AG08396 (cell line): ENCODE measurements around the gene RAD50.

Experiments used
- DNase-seq: peaks from one replicate; pipeline ENCODE4 v3.0.0; 2012; ENCODE audit warnings: low spot score, mixed read lengths

The RAD50 gene

DNA sequence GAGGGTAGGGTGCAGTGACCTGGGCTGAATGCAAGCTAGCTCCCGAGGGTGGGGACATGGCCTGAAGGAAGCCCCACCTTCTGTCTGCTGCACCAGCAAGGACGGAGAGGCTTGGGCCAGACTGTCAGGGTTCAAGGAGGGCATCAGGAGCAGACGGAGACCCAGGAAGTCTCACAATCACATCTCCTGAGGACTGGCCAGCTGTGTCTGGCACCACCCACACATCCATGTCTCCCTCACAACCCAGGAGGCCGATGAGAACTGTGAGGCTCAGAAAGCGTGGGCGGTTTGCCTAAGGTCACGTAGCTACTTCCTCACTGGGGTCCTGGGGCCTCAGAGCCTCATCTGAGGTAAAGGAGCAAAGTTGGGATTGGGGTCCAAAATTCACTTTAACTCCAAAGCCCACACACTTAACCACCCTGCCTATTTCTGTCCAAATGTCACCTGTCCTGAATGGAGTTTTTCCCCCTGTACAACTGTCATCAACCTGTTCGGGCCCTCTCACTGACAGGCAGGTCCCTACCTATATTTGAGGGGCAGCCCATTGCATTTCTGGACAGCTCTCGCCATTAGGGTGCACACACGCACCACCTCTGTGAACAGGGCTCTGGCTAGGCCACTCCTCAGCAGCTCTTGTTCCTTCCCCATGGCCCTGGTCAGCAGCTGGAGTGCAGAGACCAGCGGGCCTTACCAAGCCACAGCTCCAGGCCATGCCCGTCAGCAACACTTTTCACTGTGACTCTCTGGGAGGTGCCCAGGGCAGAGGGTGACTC lies 104.6 kb downstream of the RAD50 start:
- no peak for DNase-seq

DNA sequence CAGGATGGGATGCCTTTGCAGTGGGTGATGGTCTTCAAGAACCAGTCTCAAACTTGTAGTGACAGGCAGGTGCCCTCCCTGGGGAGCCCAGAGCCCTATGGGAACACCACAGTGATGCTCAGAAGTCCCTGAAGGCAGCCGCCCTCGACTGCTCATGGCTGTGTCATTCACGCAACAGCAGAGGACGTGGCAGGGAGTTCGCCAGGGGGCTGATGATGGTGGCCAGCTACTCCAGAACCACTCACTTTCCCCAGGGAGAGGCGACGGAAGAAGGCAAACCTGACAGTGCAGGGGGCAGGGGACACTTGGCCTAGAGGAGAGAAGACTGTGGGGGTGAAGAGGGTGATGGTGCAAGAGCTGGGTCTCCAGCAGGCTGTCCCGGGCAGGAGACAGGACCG lies 105.2 kb downstream of the RAD50 start:
- no peak for DNase-seq

DNA sequence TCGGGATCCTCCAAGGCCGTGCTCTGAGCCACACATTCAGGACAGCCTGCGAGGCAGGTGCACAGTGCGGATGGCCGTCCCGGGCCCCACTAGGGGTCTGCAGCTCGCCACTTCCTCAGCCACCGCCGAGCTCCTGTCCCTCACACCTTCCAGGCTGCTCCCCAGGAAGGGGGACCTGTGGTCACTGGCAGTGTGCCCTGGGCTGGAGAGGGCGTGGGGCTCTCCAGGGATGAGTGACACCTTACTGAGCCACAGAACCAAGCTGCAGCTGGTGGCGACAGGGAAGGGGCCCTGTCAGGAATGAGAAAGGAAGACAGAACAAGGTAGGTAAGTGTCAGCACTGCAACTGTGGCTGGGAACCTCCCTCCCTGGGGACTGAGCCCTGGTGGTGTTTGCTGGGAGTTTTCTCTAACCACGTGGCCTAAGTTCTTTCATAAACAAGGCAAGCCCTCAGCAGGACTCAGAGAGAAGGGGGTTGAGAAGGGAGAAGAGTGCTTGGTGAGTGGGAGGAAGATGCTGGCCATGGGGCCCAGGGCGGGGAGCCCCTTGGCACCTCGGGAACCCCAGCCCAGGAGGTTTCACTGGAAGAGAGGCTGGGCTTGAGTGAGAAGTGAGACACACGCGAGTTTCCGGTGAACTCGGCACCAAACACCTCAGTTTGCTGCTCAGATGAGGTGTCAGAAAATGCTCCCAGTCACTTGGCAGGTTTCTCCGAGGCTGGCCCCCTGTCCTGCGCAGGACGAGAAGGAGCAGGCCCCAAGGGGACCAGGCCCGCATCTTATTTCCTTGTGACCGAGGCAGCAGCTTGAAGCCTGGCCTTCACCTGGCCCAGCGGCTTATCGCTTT lies 106.4 kb downstream of the RAD50 start:
- DNase-seq, result peak; percentile 59

DNA sequence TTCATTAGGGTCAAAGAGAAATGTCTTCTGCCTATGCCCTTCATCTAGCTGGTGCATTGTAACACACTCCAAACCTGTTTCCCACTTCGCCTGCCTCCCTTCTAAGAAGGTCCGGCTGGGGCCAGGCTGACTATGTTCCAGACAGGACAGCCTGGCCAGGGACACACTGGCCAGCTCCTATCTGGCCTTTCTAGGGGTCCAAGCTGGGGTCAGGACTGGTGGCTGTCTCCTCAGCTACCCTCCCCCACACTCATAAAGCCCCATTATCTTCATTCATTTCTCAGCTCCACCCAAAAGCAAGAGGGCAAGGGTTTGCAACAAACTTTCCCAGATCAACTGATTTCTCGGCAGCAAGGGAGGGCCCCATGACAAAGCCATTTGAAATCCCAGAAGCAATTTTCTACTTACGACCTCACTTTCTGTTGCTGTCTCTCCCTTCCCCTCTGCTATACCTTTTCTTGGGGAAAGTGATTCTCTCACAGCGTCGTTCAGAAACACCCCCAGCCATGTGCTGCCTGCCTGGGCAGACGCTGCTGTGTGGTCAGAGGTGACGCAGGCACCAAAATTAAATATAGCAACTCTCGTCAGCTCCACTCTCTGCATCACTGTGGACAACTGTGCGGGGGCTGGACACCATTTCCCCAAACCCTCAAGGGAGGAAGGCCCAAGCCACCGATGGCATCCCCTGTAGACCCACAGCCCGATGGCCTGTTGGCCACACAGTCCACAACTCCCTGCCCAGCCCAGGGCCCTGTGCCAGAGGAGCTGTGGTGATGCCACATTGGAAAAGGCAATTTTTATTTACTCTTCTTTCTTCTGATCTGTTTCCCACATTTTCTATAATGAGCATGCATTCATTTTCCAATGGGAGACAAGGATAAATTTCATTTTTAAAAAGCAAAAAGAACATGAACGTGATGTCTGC lies 107.3 kb downstream of the RAD50 start:
- DNase-seq, result no peak

DNA sequence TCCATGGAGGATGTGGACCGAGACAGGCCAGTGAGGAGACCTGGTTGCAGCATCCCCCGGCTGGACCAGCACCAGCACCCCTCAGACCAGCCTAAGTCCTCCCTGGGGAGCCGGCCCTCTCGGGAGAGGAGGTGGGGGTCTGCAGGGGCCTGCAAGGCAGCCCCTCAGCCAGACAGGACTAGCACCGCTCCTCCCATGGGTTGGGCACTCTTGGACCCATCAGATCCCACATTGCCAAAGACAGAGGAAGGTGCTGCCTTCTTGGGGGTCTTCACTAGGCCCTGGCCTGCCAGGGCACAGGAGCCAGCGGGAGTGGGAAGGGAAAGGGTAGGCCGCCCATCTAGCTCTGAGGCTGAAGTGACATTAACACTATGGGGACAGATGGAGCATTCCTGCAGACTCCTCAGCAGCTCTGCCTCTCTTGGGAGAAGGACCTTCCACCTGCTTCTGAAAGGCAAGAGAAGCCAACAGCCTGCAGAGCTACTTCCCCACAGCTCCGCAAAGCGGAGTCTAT lies 108.0 kb downstream of the RAD50 start:
- no peak for DNase-seq

DNA sequence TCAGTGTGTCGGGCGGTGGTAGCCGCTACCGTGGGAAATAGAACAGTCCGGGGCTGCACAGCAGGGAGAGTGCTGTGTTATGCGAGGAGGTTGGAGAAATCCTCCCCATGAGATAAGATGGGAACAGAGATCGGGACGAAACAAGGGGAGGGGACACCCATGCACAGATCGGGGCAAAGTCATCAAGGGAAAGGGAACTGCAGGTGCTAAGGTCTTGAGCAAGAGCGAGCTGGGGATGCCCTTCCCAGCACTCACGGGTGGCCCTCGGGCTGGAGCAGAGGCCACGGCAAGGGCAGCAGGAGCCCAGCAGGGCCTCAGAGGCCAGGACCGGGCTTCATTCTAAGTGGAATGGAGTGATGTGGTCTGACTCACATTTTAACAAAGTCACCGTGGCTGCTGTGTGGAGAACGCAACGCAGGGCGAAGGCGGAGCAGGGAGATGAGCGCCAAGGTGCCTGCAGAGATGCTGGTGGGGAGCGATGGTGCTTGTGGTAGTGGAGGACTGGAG lies 108.8 kb downstream of the RAD50 start:
- DNase-seq, result no peak

DNA sequence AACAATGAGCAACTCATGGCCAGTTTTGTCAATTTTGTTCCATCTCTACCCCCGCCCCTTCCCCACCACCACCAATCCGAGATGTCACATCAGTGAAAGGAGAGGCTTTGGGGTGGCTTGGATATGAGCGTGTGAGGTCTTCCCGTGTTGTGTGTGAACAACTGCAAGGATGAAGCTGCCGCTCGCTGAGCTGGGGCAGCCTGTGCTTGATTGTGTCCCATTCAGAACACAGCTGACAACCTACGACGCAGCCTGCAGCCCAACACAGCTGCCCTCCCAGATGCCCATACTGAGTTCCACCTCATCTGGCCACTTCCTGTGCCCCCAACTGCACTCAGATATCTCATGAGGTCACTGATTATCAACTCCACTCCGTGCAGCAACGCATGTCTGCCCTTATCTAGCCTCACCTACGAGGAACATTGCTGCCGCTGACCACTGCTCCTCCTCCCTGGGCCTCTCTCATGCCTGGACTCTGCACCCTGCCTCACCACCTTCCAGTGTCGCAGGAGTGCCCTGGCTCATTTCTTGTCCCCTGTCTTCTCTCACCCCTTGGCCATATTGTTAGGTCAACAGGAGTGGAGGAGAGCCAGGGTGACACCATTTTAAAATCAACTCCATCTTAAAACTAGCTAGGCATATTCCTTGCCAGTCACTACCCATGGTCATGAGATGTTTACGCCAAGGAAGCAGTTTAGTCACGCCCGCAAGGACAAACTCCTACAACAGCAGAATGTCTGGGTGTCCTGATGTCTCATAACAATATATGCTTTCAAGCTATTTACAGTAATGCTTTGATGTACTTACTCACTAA lies 109.7 kb downstream of the RAD50 start:
- DNase-seq, result no peak

DNA sequence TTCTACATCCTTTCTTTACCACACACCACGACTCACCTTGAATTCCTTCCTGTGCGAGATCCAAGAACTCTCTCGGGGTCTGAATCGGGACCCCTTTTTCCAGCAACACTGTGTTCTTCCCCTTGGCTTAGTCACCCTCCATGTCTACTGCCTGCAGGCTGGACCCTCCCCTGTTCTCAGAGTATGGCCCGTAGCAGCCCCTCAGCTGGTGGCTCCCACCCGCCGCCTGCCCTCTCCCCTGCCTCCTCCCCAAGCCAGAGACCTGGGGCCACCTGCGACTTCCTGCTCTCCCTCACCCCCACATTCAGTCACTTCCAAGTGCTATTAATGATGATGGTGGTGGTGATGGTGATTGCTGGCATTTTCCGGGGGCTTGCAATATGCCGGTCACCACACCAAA lies 110.5 kb downstream of the RAD50 start:
- DNase-seq, result no peak

DNA sequence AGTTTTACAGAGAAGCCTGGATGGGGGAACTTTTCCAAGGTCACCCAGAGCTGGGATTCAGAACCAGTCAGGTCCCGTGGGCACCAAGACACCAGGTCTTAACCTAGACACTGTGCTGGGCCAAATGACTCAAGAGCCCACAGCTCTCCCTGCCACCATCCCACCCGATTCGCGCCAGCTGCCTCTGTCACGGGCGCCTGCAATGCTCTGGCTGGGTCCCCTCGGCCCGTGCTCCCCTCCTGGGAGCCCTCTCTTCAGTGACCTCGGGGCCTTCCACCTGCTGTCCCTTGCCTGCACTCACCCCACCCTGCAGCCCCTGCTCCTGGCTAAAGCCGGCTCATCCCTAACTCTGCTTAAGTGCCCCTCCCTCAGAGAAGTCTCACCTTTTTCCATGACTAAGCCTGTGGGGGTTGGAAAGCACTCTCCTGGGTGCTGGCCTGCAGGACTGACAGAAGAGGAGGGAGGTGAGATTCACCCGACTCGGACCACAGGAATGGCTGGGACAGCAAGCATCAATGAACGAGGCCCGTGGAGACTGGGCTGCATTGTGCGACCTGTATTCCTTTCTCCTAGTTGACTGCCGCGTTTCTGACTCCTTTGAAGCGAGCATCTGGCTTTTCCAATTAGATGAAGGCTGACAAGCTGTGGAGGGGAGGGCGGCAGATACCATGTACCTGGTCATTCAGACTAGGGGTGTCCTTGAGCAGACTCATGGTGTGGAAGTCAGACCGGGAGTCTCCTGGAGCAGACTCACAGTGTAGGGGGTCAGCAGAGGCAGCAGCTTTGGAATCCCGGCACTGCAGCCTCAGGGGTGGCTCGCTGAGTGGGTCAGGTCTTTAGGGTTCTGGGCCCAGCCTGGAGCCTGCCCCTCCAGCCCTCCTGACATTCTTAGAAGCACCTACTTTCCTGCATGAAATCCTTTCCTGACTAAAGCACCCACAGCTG lies 111.3 kb downstream of the RAD50 start:
- DNase-seq, result no peak

DNA sequence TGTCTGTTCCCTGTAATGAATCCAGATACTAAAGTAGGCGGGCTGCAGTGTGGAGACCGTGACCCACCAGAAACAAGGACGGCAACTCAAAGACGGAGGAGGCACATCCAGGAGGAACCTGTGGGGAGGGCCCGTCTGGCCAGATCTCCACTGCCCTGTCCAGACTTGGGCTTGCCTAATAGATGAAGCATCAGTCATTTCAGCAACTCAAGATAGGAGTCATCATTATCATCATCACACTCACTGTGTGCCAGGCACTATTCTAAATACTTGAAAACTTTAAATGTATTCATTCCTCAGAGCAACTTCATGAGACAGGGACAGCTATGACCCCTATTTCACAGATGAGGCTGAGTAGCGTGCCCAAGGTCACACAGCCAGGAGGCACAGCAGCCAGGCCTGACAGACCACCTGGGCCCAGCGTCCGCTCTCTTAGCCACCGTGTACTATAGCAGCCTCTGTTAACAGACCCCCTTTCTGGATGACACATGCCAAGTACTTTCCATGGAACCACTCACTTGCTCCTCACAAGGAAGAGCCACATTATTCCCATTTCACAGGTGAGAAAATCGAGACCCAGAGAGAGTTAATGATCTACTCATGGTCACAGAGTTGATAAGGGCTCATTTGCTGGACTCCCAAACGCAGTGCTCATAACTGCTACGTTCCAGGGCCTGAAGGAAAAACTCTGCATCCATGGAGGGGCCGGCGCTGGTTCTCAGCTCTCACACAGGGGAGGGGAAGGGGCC lies 112.1 kb downstream of the RAD50 start:
- DNase-seq, result no peak

DNA sequence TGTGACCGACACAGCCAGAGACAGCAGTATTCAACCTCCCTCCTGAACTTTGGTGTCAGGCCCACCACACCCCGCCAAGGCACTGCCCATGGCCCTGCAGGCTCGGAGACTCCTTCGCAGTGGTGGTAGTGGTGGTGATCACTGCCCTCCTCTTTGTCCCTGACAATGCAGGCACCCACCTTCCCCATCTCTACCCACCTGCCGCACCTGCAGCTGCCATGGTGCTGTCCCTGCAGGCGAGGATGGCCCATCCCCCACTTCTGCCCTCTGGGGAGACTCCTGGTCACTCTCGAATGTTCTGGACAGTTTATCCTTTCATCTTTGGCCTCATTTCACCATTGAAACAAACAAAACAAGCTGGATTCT lies 112.7 kb downstream of the RAD50 start:
- DNase-seq, result no peak

DNA sequence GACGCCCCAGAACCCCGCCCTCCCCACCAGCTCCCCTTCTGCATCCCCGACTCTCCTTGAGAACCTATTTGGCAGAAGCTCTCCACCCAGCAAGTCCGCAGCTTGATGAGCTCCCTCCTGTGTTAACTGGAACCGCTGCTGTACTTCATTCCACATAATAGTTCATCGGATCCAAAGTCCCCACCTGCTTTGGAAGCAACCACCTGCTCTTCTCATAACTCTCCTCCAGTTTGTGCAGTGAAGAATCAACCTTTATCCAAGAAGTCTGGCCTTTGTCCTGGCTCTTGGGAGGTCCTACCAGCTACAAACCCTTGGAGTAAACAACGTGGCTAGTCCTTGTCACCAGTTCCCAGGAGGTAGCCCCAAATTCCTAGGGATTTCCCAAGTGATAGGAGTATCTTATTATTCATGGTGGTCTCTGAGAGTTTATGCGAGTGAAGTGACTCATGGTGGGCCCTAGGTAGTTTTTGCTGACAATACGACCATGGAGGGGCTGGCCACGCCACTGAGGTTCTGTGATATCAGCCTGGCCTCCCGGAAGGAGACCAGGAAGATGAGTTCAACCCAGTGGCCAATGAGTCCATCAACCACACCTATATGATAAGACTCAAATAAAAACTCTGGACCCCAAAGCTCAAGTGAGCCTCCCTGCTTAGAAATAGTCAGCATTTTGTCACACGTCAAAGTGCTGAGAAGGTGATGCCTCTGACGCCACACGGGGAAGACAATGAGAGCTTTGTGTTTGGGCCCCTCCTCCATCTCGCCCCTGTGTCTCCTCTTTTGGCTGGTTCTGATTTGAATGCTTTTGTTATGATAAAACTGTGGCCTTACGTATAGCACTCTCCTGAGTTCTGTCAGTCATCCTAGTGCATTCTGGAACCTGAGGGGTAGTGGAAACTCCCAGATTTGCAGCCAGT lies 113.4 kb downstream of the RAD50 start:
- no peak for DNase-seq

DNA sequence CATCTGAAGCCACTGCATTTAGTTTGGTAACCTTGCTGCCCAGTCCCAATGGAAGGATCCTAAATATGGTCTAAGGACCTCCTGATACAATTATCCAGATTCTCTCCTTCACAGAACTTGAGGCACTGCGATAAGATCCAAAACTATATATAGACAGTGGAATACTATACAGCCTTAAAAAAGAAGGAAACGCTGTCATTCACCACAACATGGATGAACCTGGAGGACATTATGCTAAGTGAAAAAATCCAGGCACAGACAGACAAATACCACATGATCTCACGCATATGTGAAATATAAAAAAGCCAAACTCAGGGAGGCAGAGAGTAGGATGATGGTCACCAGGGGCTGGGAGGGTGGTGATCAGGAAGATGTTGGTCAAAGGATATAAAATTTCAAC lies 114.2 kb downstream of the RAD50 start:
- DNase-seq, result no peak

DNA sequence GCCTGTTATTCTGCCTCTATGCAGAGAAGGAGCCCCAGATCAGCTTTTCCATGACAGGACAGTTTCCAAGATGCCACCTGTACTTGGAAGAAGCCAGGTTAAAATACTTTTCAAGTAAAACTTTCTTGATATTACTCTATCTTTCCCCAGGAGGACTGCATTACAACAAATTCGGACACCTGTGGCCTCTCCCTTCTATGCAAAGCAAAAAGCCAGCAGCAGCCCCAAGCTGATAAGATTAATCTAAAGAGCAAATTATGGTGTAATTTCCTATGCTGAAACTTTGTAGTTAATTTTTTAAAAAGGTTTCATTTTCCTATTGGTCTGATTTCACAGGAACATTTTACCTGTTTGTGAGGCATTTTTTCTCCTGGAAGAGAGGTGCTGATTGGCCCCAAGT lies 116.7 kb downstream of the RAD50 start:
- DNase-seq, result no peak

DNA sequence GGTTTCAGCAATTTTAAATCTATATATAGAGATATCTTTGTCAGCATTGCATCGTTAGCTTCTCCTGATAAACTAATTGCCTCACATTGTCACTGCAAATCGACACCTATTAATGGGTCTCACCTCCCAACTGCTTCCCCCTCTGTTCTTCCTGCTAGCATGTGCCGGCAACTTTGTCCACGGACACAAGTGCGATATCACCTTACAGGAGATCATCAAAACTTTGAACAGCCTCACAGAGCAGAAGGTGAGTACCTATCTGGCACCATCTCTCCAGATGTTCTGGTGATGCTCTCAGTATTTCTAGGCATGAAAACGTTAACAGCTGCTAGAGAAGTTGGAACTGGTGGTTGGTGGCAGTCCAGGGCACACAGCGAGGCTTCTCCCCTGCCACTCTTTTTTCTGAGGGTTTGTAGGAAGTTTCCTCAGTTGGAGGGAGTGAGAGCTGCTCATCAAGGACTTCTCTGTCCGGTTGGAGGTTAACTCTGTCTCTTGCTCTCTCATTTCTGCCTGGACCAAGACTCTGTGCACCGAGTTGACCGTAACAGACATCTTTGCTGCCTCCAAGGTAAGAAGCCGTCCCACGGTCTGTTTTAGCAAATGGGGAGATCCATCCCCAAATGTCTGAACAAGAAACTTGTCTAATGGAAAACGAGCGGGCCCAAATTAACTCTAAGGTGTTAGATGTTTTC lies 117.3 kb downstream of the RAD50 start, which contains the start of gene IL4:
Gene IL4 (plus strand): TSS at position 51 of the 692 bp plus-strand sequence. CDS start 62 bp downstream, at position 113.
- no peak for DNase-seq

DNA sequence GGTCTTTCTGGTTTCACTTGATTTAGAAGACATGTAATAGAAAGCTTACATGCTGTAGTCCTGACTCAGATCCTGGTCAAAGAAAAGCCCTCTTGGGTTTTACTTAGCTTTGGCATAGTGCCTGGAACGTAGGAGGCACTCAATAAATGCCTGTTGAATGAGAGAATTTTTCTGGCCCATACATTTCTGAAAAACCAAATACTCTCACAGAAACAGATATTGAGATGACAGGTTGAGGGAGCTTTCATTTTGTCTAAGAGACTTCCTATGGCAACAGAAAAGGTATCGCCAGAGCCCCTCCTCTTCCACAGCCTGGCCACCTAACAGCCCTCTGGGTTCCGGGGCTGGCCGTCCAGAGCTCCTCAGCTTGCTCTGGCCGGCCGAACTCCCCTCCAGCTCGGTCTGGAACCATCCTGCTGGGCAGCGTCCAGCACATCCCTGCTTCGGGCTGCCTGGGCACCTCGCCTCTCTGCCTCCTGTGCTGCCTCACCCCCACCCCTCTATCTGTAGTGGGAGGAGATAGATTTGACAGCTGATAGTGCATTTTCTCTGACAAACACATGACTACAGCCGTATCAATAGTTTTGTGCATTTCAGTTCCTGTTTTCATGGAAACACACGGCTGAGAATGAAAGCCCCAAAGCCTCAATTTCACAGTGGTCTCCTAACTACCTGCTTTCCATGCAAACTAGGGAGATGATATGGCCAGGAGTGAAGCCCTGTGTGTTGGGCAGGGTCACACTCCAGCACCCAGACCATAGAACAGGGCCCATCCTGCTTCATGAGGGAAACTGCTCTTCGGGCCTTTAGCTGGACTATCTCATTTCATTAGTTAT lies 118.1 kb downstream of the RAD50 start:
- DNase-seq, result peak; percentile 88
